HCT116 (cell line): Measurements from ENCODE around the gene RIC8B. TPM values are rescaled to one million over a fixed set of nuclear protein-coding genes. Genes with fewer than 3 reads are reported as not detected.

Experiments
- ATAC-seq: fragments of 200-7000 bp; cut with Tn5 transposase; 2 replicates; pipeline ENCODE4 v1.9.1; 2020; ENCODE audit warnings: mild to moderate bottlenecking, moderate library complexity
- BruUV-seq: library from RNA; stranded (reverse); fragments of 400-500 nt; replicated peaks from 2 replicates; lab custom pipeline; 2021; lab: Mats Ljungman, UMichigan
- CTCF ChIA-PET: fragments of 300-600 bp; sonication (Branson Sonifier 250); formaldehyde crosslinking; loops from one replicate; lab custom pipeline; 2021; ENCODE audit warnings: antibody characterized with exemption; lab: Charles Lee
- POLR2A ChIA-PET: fragments of 300-600, 350-600 bp; sonication (Branson Sonifier 250); formaldehyde crosslinking; loops from one replicate; lab custom pipeline; 2021; ENCODE audit warnings: antibody characterized with exemption; lab: Charles Lee
- RAD21 ChIA-PET, 2 experiments: fragments of 300-600 bp; sonication (Branson Sonifier 250); formaldehyde crosslinking; loops; one replicate each; lab custom pipeline; 2023; ENCODE audit warnings: low total read pairs in 2 of 2; ENCODE audit not compliant: uncharacterized antibody in 2 of 2, unreplicated experiment in 2 of 2, low non-redundant PET in 1 of 2; lab: Charles Lee
- DNase-seq: peaks from one replicate; pipeline ENCODE4 v3.0.0-alpha.2; 2010; ENCODE audit warnings: low read depth, low spot score
- H2AFZ ChIP-seq: fragments of 200-600 bp; shearing (Covaris generic), sonication (generic); 2 replicates; pipeline ENCODE4 v1.6.1; 2017; ENCODE audit warnings: low read depth, mixed run types, mixed read lengths, antibody characterized with exemption, low read length; ENCODE audit not compliant: poor library complexity, severe bottlenecking
- H3K27ac ChIP-seq: 2 replicates; pipeline ENCODE4 v1.5.1; 2012; ENCODE audit warnings: low read depth, low read length
- H3K27me3 ChIP-seq: fragments of 200-600 bp; sonication (generic); 2 replicates; pipeline ENCODE4 v1.6.1; 2016; ENCODE audit warnings: mixed run types, low read length, mixed read lengths; ENCODE audit not compliant: insufficient read depth
- H3K36me3 ChIP-seq, 2 experiments: fragments of 200-500 bp in 1 of 2; fragments of 200-600 bp in 1 of 2; sonication (Bioruptor generic) in 1 of 2; sonication (generic) in 1 of 2; 2 replicates each; pipeline versions ENCODE4 v1.5.1 to v1.6.1; 2014 to 2016; ENCODE audit warnings: low read length in 2 of 2, inconsistent platforms in 1 of 2, mixed read lengths in 1 of 2, mixed run types in 1 of 2; ENCODE audit not compliant: insufficient read depth in 2 of 2, control insufficient read depth in 1 of 2
- H3K4me1 ChIP-seq, 2 experiments: fragments of 200-600 bp in 1 of 2; sonication (generic) in 1 of 2; 2 replicates each; pipeline versions ENCODE4 v1.5.1 to v1.6.1; 2012 to 2017; ENCODE audit warnings: low read length in 2 of 2, inconsistent platforms in 1 of 2, mild to moderate bottlenecking in 1 of 2, mixed read lengths in 1 of 2, mixed run types in 1 of 2, moderate library complexity in 1 of 2; ENCODE audit not compliant: insufficient read depth in 2 of 2, control insufficient read depth in 1 of 2
- H3K4me2 ChIP-seq: fragments of 200-600 bp; sonication (generic); 2 replicates; pipeline ENCODE4 v1.6.1; 2017; ENCODE audit warnings: mixed run types, low read length, mixed read lengths
- H3K4me3 ChIP-seq, 2 experiments: fragments of 200-600 bp in 1 of 2; sonication (generic) in 1 of 2; replicated peaks in 1 of 2; 2 replicates each; pipeline ENCODE4 v1.5.1; 2011 to 2016; ENCODE audit warnings: low read length in 2 of 2, control low read depth in 1 of 2, low read depth in 1 of 2, mild to moderate bottlenecking in 1 of 2, mixed read lengths in 1 of 2, mixed run types in 1 of 2
- H3K79me2 ChIP-seq: fragments of 200-600 bp; sonication (generic); 2 replicates; pipeline ENCODE4 v1.6.1; 2017; ENCODE audit warnings: mild to moderate bottlenecking, mixed run types, low read length, moderate library complexity, mixed read lengths; ENCODE audit not compliant: insufficient read depth
- H3K9ac ChIP-seq: fragments of 200-600 bp; sonication (generic); 2 replicates; pipeline ENCODE4 v1.6.1; 2016; ENCODE audit warnings: low read length, mixed read lengths
- H3K9me2 ChIP-seq: fragments of 200-600 bp; sonication (generic), shearing (Covaris generic); 2 replicates; pipeline ENCODE4 v1.6.1; 2017; ENCODE audit warnings: mixed run types, mild to moderate bottlenecking, moderate library complexity; ENCODE audit not compliant: insufficient read depth
- H3K9me3 ChIP-seq, 2 experiments: fragments of 200-500 bp in 1 of 2; fragments of 200-600 bp in 1 of 2; sonication (Bioruptor generic) in 1 of 2; sonication (generic) in 1 of 2; 2 replicates each; pipeline ENCODE4 v1.6.1; 2014 to 2017; ENCODE audit warnings: low read length in 2 of 2, mixed read lengths in 2 of 2, inconsistent platforms in 1 of 2, low read depth in 1 of 2, mild to moderate bottlenecking in 1 of 2, mixed run types in 1 of 2, moderate library complexity in 1 of 2; ENCODE audit not compliant: control insufficient read depth in 1 of 2, insufficient read depth in 1 of 2
- H4K20me1 ChIP-seq: fragments of 200-600 bp; sonication (generic), shearing (Covaris generic); 2 replicates; pipeline ENCODE4 v1.6.1; 2017; ENCODE audit warnings: mixed run types, mild to moderate bottlenecking, moderate library complexity; ENCODE audit not compliant: insufficient read depth
- ATF3 ChIP-seq: IDR thresholded peaks from 2 replicates; pipeline ENCODE4 v1.6.1; 2012
- CBX3 ChIP-seq: IDR thresholded peaks from 2 replicates; pipeline ENCODE4 v1.6.1; 2012; ENCODE audit warnings: low read depth
- CEBPB ChIP-seq: IDR thresholded peaks from 2 replicates; pipeline ENCODE4 v1.6.1; 2012; ENCODE audit warnings: low read depth
- EGR1 ChIP-seq: IDR thresholded peaks from 2 replicates; pipeline ENCODE4 v1.6.1; 2012; ENCODE audit warnings: low read depth
- EZH2 ChIP-seq: fragments of 200-600 bp; sonication (generic); IDR thresholded peaks from 2 replicates; pipeline ENCODE4 v1.6.1; 2017; ENCODE audit warnings: antibody characterized with exemption, mixed run types
- FOSL1 ChIP-seq: IDR thresholded peaks from 2 replicates; pipeline ENCODE4 v1.6.1; 2012; ENCODE audit warnings: low read depth
- MAX ChIP-seq: IDR thresholded peaks from 2 replicates; pipeline ENCODE4 v1.6.1; 2012
- POLR2AphosphoS5 ChIP-seq: IDR thresholded peaks from 2 replicates; pipeline ENCODE4 v1.6.1; 2011; ENCODE audit warnings: mild to moderate bottlenecking, low read depth, low read length, moderate library complexity
- RAD21 ChIP-seq: IDR thresholded peaks from 2 replicates; pipeline ENCODE4 v1.6.1; 2012; ENCODE audit warnings: low read depth, mild to moderate bottlenecking
- REST ChIP-seq: IDR thresholded peaks from 2 replicates; pipeline ENCODE4 v1.6.1; 2012; ENCODE audit warnings: low read depth
- TCF7L2 ChIP-seq: IDR thresholded peaks from 2 replicates; pipeline ENCODE4 v1.7.0; 2011; ENCODE audit warnings: borderline replicate concordance, inconsistent platforms; ENCODE audit not compliant: insufficient read depth, insufficient read length; ENCODE audit errors: extremely low read depth
- intact Hi-C: fragments of 100-400 bp; cut with micrococcal nuclease; formaldehyde crosslinking; loops from 2 replicates; pipeline ENCODE4 v1.10.0; 2022
- total RNA-seq: library from RNA; stranded (reverse); gene quantifications from one replicate; pipeline ENCODE4 v1.2.1, GENCODE V29; 2021; ENCODE audit not compliant: unreplicated experiment

The RIC8B gene
- total RNA-seq, 1 experiment from 2014 or later, result 16.7 TPM

- no peak for TF ChIP-seq ATF3
- no peak for TF ChIP-seq TCF7L2
- no peak for TF ChIP-seq EZH2
- no peak for TF ChIP-seq POLR2AphosphoS5
- TF ChIP-seq EGR1, result no peak
- TF ChIP-seq RAD21, result no peak
- no peak for TF ChIP-seq MAX
- TF ChIP-seq REST, result no peak
- TF ChIP-seq CEBPB, result no peak
- no peak for TF ChIP-seq FOSL1
- TF ChIP-seq CBX3, result no peak
These were observed 111.2 kb downstream of the RIC8B start for GRCh38 chr12:106885541-106886249.

More at GRCh38 chr12:106885541-106886249, 111.2 kb downstream of the RIC8B start:
- Histone ChIP-seq H3K36me3 (peaks cover 0 to 2% of the 10 kb centered on the region in 2 experiments; a peak in 1 of 4 replicates), H3K4me2 (no peak overlapping the region), H3K9me3 (no peaks in the 10 kb centered on the region), H3K9ac (no peak overlapping the region), H3K9me2 (no peaks in the 10 kb centered on the region), H2AFZ (no peak overlapping the region), H3K79me2 (no peaks in the 10 kb centered on the region), H3K27ac (no peak overlapping the region), H3K4me3 (no peak overlapping the region), H3K4me1 (no peaks in the 10 kb centered on the region), H4K20me1 (no peaks in the 10 kb centered on the region), H3K27me3 (no peaks in the 10 kb centered on the region)
- ChIA-PET CTCF (interaction anchor here (0.7 kb wide), 1 partner anchor 528 kb away, joined by 4 read pairs; the partner anchor contains the start of gene POLR3B), POLR2A (interaction anchor here (0.5 kb wide), 1 partner anchor 14 kb away, joined by 4 read pairs; no protein-coding TSS in a partner anchor), RAD21 (no interaction called here)
- BruUV-seq, result no TSS peak
- DNase-seq (no peak), ATAC-seq (no peak)
- intact Hi-C loops, result no loop called here
